LNCaP clone FGC (cell line): ENCODE results near the gene DEDD.

Source experiments
- DNase-seq: peaks from one replicate; pipeline ENCODE4 v3.0.0-alpha.2; 2011; ENCODE audit warnings: low read depth
- H3K4me3 ChIP-seq: 2 replicates; pipeline ENCODE4 v1.5.1; 2011; ENCODE audit warnings: mild to moderate bottlenecking, low read depth, low read length, control low read depth
- CTCF ChIP-seq: IDR thresholded peaks from 2 replicates; pipeline ENCODE4 v1.5.1; 2012; ENCODE audit warnings: mild to moderate bottlenecking; ENCODE audit not compliant: control insufficient read depth, insufficient read depth; ENCODE audit errors: extremely low read depth

Gene DEDD

GRCh38 chr1:161158316-161159010 lies 26.0 kb upstream of the DEDD start:
- peak overlapping the region; percentile 93 for H3K4me3 ChIP-seq
- DNase-seq, result no peak
- no peak for TF ChIP-seq CTCF

GRCh38 chr1:161157867-161158266 lies 25.4 kb upstream of the DEDD start:
- H3K4me3 ChIP-seq, result no peak overlapping the region
- no peak for DNase-seq
- no peak for TF ChIP-seq CTCF

GRCh38 chr1:161153682-161154337 lies 21.3 kb upstream of the DEDD start, which contains the start of gene UFC1:
Gene UFC1, plus strand, starts transcription at chr1:161153978. Its CDS starts 20 bp downstream, at chr1:161153998.
- no peak for TF ChIP-seq CTCF
- peak within 1 kb of the TSS; percentile 74 for H3K4me3 ChIP-seq
- DNase-seq, result peak; percentile 82

- peak overlapping the region; percentile 74 for H3K4me3 ChIP-seq
- DNase-seq, result no peak
- no peak for TF ChIP-seq CTCF
Observed at GRCh38 chr1:161153176-161153575, 20.7 kb upstream of the DEDD start.

GRCh38 chr1:161145832-161146231 lies 13.4 kb upstream of the DEDD start:
- DNase-seq, result no peak
- TF ChIP-seq CTCF, result no peak
- no peak overlapping the region for H3K4me3 ChIP-seq

GRCh38 chr1:161140755-161141400 lies 8.4 kb upstream of the DEDD start:
- DNase-seq, result no peak
- no peak overlapping the region for H3K4me3 ChIP-seq
- no peak for TF ChIP-seq CTCF
